HG03066 (cell line): ENCODE data around the gene SLC25A11.

ENCODE experiments used
- ATAC-seq: cut with Tn5 transposase; IDR thresholded peaks from one replicate; pipeline ENCODE4 v1.9.1; 2021; ENCODE audit warnings: low read depth; ENCODE audit not compliant: unreplicated experiment

The SLC25A11 gene

GRCh38 chr17:4939796-4940554 lies at the start of gene SLC25A11, which contains the start of gene RNF167:
SLC25A11 (minus strand) TSS chr17:4940046; CDS start chr17:4939910, 136 bp downstream.
RNF167 (plus strand) TSS chr17:4940268; CDS start chr17:4940910, 642 bp downstream.
- ATAC-seq: peak; percentile 72

GRCh38 chr17:4987767-4988567 lies 48.1 kb upstream of the SLC25A11 start:
- ATAC-seq: peak; percentile 32

GRCh38 chr17:4986951-4987766 lies 47.3 kb upstream of the SLC25A11 start, which contains the start of gene CAMTA2:
CAMTA2 (minus strand) TSS chr17:4987675; CDS start chr17:4986222, 1,453 bp downstream.
- peak; percentile 80 for ATAC-seq

- no peak for ATAC-seq
Observed at GRCh38 chr17:4986403-4986802, 46.6 kb upstream of the SLC25A11 start.

- no peak for ATAC-seq
Observed at GRCh38 chr17:4982305-4982704, 42.5 kb upstream of the SLC25A11 start.

GRCh38 chr17:4980644-4981216 lies 40.9 kb upstream of the SLC25A11 start:
- no peak for ATAC-seq

GRCh38 chr17:4978726-4979125 lies 38.9 kb upstream of the SLC25A11 start:
- ATAC-seq: no peak

- ATAC-seq: no peak
Observed at GRCh38 chr17:4974115-4974670, 34.3 kb upstream of the SLC25A11 start.

- ATAC-seq: no peak
Observed at GRCh38 chr17:4973256-4974114, 33.6 kb upstream of the SLC25A11 start.

GRCh38 chr17:4972752-4973151 lies 32.9 kb upstream of the SLC25A11 start:
- ATAC-seq: no peak

GRCh38 chr17:4972322-4972721 lies 32.5 kb upstream of the SLC25A11 start:
- ATAC-seq: no peak

GRCh38 chr17:4971826-4972225 lies 32.0 kb upstream of the SLC25A11 start:
- ATAC-seq: no peak

GRCh38 chr17:4970273-4970672 lies 30.4 kb upstream of the SLC25A11 start:
- ATAC-seq: no peak

- ATAC-seq: no peak
Observed at GRCh38 chr17:4969551-4970173, 29.8 kb upstream of the SLC25A11 start.

- no peak for ATAC-seq
Observed at GRCh38 chr17:4969047-4969550, 29.3 kb upstream of the SLC25A11 start.

GRCh38 chr17:4968486-4969046 lies 28.7 kb upstream of the SLC25A11 start:
- ATAC-seq: no peak

GRCh38 chr17:4967539-4968485 lies 28.0 kb upstream of the SLC25A11 start, which contains the start of gene SPAG7:
SPAG7 (minus strand) TSS chr17:4967817; CDS start chr17:4967804, 13 bp downstream.
- peak; percentile 57 for ATAC-seq
